ENCODE results near the gene DOK6. TPM values are rescaled to one million over a fixed set of nuclear protein-coding genes. Genes with fewer than 3 reads are reported as not detected.
"Not testable (repeated sequence)": the region's sequence is repeated elsewhere in the genome, so short reads cannot be mapped to it uniquely, and the experiment has no call there.

DOK6 gene
- total and polyA plus RNA-seq, 10 donors = 0.09 to 2.0 (median 0.40) TPM

GRCh38 chr18:69658685-69659084 is 258.0 kb downstream of the DOK6 start:
- DNase-seq = no peak
- no peak overlapping the region for H3K27ac ChIP-seq
- no peaks in the 10 kb centered on the region for H3K36me3 ChIP-seq
- H3K4me3 ChIP-seq = no peak overlapping the region
- intact Hi-C loops (cut with DNase I; ENCODE audit: low total_unique reads) = no loop called here
- TF ChIP-seq POLR2AphosphoS5 (IDR thresholded peaks at IDR 0.05) = no peak
- TF ChIP-seq CTCF (IDR thresholded peaks at IDR 0.05 in 8 of 11, conservative IDR thresholded peaks at IDR 0.05 in 3 of 11) = no peak
- TF ChIP-seq POLR2A (IDR thresholded peaks at IDR 0.05) = no peak
- no peaks in the 10 kb centered on the region for H3K9me3 ChIP-seq
- WGBS, 5 donors = 41 to 94% (median 64%) methylated on average over 2 of the region's 2 CpGs
- no peaks in the 10 kb centered on the region for H3K4me1 ChIP-seq
- H3K27me3 ChIP-seq (replicated peaks in 1 of 7) = no peaks in the 10 kb centered on the region

GRCh38 chr18:69659142-69659651 is 258.5 kb downstream of the DOK6 start:
- DNase-seq = no peak

GRCh38 chr18:69662090-69662489 is 261.4 kb downstream of the DOK6 start:
- H3K36me3 ChIP-seq; H3K27ac ChIP-seq; intact Hi-C loops (cut with DNase I; ENCODE audit: low total_unique reads); H3K9me3 ChIP-seq; H3K4me1 ChIP-seq; H3K4me3 ChIP-seq; H3K27me3 ChIP-seq (replicated peaks in 1 of 7); DNase-seq: not testable (repeated sequence)
- WGBS, 5 donors = 78 to 90% (median 83%) methylated on average over 5 of the region's 5 CpGs

More at GRCh38 chr18:69659142-69659651, 258.5 kb downstream of the DOK6 start:
- no peaks in the 10 kb centered on the region for H3K4me1 ChIP-seq
- no peak overlapping the region for H3K4me3 ChIP-seq
- no peaks in the 10 kb centered on the region for H3K36me3 ChIP-seq
- TF ChIP-seq POLR2AphosphoS5 (IDR thresholded peaks at IDR 0.05) (no peak), POLR2A (IDR thresholded peaks at IDR 0.05) (no peak), CTCF (IDR thresholded peaks at IDR 0.05 in 8 of 11, conservative IDR thresholded peaks at IDR 0.05 in 3 of 11) (no peak)
- no peaks in the 10 kb centered on the region for H3K9me3 ChIP-seq
- no peaks in the 10 kb centered on the region for H3K27me3 ChIP-seq (replicated peaks in 1 of 7)
- WGBS, 5 donors = 58 to 74% (median 64%) methylated on average over 6 of the region's 6 CpGs
- intact Hi-C loops (cut with DNase I; ENCODE audit: low total_unique reads) = no loop called here
- no peak overlapping the region for H3K27ac ChIP-seq

GRCh38 chr18:69664399-69664798 is 263.7 kb downstream of the DOK6 start:
- intact Hi-C loops (cut with DNase I; ENCODE audit: low total_unique reads) = no loop called here
- WGBS, 5 donors = 51 to 69% (median 55%) methylated on average over 3 of the region's 3 CpGs
- TF ChIP-seq POLR2A (IDR thresholded peaks at IDR 0.05) = no peak
- no peak for TF ChIP-seq POLR2AphosphoS5 (IDR thresholded peaks at IDR 0.05)
- no peak for TF ChIP-seq CTCF (IDR thresholded peaks at IDR 0.05 in 8 of 11, conservative IDR thresholded peaks at IDR 0.05 in 3 of 11)
- Histone ChIP-seq H3K27ac (no peak overlapping the region), H3K36me3 (no peaks in the 10 kb centered on the region), H3K4me1 (no peaks in the 10 kb centered on the region), H3K27me3 (replicated peaks in 1 of 7) (no peaks in the 10 kb centered on the region), H3K9me3 (no peaks in the 10 kb centered on the region), H3K4me3 (no peak overlapping the region)
- DNase-seq = no peak

All from spleen (tissue), 11 donors.